HCT116 (cell line): ENCODE data around the gene SAXO2. TPM values are rescaled to one million over a fixed set of nuclear protein-coding genes. Genes with fewer than 3 reads are reported as not detected.

ENCODE experiments used
- ATAC-seq: fragments of 200-7000 bp; cut with Tn5 transposase; 2 replicates; pipeline ENCODE4 v1.9.1; 2020; ENCODE audit warnings: mild to moderate bottlenecking, moderate library complexity
- BruUV-seq: library from RNA; stranded (reverse); fragments of 400-500 nt; replicated peaks from 2 replicates; lab custom pipeline; 2021; lab: Mats Ljungman, UMichigan
- CTCF ChIA-PET: fragments of 300-600 bp; sonication (Branson Sonifier 250); formaldehyde crosslinking; loops from one replicate; lab custom pipeline; 2021; ENCODE audit warnings: antibody characterized with exemption; lab: Charles Lee
- POLR2A ChIA-PET: fragments of 300-600, 350-600 bp; sonication (Branson Sonifier 250); formaldehyde crosslinking; loops from one replicate; lab custom pipeline; 2021; ENCODE audit warnings: antibody characterized with exemption; lab: Charles Lee
- RAD21 ChIA-PET, 2 experiments: fragments of 300-600 bp; sonication (Branson Sonifier 250); formaldehyde crosslinking; loops; one replicate each; lab custom pipeline; 2023; ENCODE audit warnings: low total read pairs in 2 of 2; ENCODE audit not compliant: uncharacterized antibody in 2 of 2, unreplicated experiment in 2 of 2, low non-redundant PET in 1 of 2; lab: Charles Lee
- DNase-seq: peaks from one replicate; pipeline ENCODE4 v3.0.0-alpha.2; 2010; ENCODE audit warnings: low read depth, low spot score
- H2AFZ ChIP-seq: fragments of 200-600 bp; shearing (Covaris generic), sonication (generic); 2 replicates; pipeline ENCODE4 v1.6.1; 2017; ENCODE audit warnings: low read depth, mixed run types, mixed read lengths, antibody characterized with exemption, low read length; ENCODE audit not compliant: poor library complexity, severe bottlenecking
- H3K27ac ChIP-seq: 2 replicates; pipeline ENCODE4 v1.5.1; 2012; ENCODE audit warnings: low read depth, low read length
- H3K27me3 ChIP-seq: fragments of 200-600 bp; sonication (generic); 2 replicates; pipeline ENCODE4 v1.6.1; 2016; ENCODE audit warnings: mixed run types, low read length, mixed read lengths; ENCODE audit not compliant: insufficient read depth
- H3K36me3 ChIP-seq, 2 experiments: fragments of 200-500 bp in 1 of 2; fragments of 200-600 bp in 1 of 2; sonication (Bioruptor generic) in 1 of 2; sonication (generic) in 1 of 2; 2 replicates each; pipeline versions ENCODE4 v1.5.1 to v1.6.1; 2014 to 2016; ENCODE audit warnings: low read length in 2 of 2, inconsistent platforms in 1 of 2, mixed read lengths in 1 of 2, mixed run types in 1 of 2; ENCODE audit not compliant: insufficient read depth in 2 of 2, control insufficient read depth in 1 of 2
- H3K4me1 ChIP-seq, 2 experiments: fragments of 200-600 bp in 1 of 2; sonication (generic) in 1 of 2; 2 replicates each; pipeline versions ENCODE4 v1.5.1 to v1.6.1; 2012 to 2017; ENCODE audit warnings: low read length in 2 of 2, inconsistent platforms in 1 of 2, mild to moderate bottlenecking in 1 of 2, mixed read lengths in 1 of 2, mixed run types in 1 of 2, moderate library complexity in 1 of 2; ENCODE audit not compliant: insufficient read depth in 2 of 2, control insufficient read depth in 1 of 2
- H3K4me2 ChIP-seq: fragments of 200-600 bp; sonication (generic); 2 replicates; pipeline ENCODE4 v1.6.1; 2017; ENCODE audit warnings: mixed run types, low read length, mixed read lengths
- H3K4me3 ChIP-seq, 2 experiments: fragments of 200-600 bp in 1 of 2; sonication (generic) in 1 of 2; replicated peaks in 1 of 2; 2 replicates each; pipeline ENCODE4 v1.5.1; 2011 to 2016; ENCODE audit warnings: low read length in 2 of 2, control low read depth in 1 of 2, low read depth in 1 of 2, mild to moderate bottlenecking in 1 of 2, mixed read lengths in 1 of 2, mixed run types in 1 of 2
- H3K79me2 ChIP-seq: fragments of 200-600 bp; sonication (generic); 2 replicates; pipeline ENCODE4 v1.6.1; 2017; ENCODE audit warnings: mild to moderate bottlenecking, mixed run types, low read length, moderate library complexity, mixed read lengths; ENCODE audit not compliant: insufficient read depth
- H3K9ac ChIP-seq: fragments of 200-600 bp; sonication (generic); 2 replicates; pipeline ENCODE4 v1.6.1; 2016; ENCODE audit warnings: low read length, mixed read lengths
- H3K9me2 ChIP-seq: fragments of 200-600 bp; sonication (generic), shearing (Covaris generic); 2 replicates; pipeline ENCODE4 v1.6.1; 2017; ENCODE audit warnings: mixed run types, mild to moderate bottlenecking, moderate library complexity; ENCODE audit not compliant: insufficient read depth
- H3K9me3 ChIP-seq, 2 experiments: fragments of 200-500 bp in 1 of 2; fragments of 200-600 bp in 1 of 2; sonication (Bioruptor generic) in 1 of 2; sonication (generic) in 1 of 2; 2 replicates each; pipeline ENCODE4 v1.6.1; 2014 to 2017; ENCODE audit warnings: low read length in 2 of 2, mixed read lengths in 2 of 2, inconsistent platforms in 1 of 2, low read depth in 1 of 2, mild to moderate bottlenecking in 1 of 2, mixed run types in 1 of 2, moderate library complexity in 1 of 2; ENCODE audit not compliant: control insufficient read depth in 1 of 2, insufficient read depth in 1 of 2
- H4K20me1 ChIP-seq: fragments of 200-600 bp; sonication (generic), shearing (Covaris generic); 2 replicates; pipeline ENCODE4 v1.6.1; 2017; ENCODE audit warnings: mixed run types, mild to moderate bottlenecking, moderate library complexity; ENCODE audit not compliant: insufficient read depth
- CBX3 ChIP-seq: IDR thresholded peaks from 2 replicates; pipeline ENCODE4 v1.6.1; 2012; ENCODE audit warnings: low read depth
- EGR1 ChIP-seq: IDR thresholded peaks from 2 replicates; pipeline ENCODE4 v1.6.1; 2012; ENCODE audit warnings: low read depth
- FOSL1 ChIP-seq: IDR thresholded peaks from 2 replicates; pipeline ENCODE4 v1.6.1; 2012; ENCODE audit warnings: low read depth
- MAX ChIP-seq: IDR thresholded peaks from 2 replicates; pipeline ENCODE4 v1.6.1; 2012
- REST ChIP-seq: IDR thresholded peaks from 2 replicates; pipeline ENCODE4 v1.6.1; 2012; ENCODE audit warnings: low read depth
- YY1 ChIP-seq: IDR thresholded peaks from 2 replicates; pipeline ENCODE4 v1.6.1; 2011; ENCODE audit warnings: low read length, low read depth, moderate library complexity, mild to moderate bottlenecking; ENCODE audit not compliant: insufficient replicate concordance; ENCODE audit errors: extremely low read depth
- ZBTB33 ChIP-seq: IDR thresholded peaks from 2 replicates; pipeline ENCODE4 v1.6.1; 2011; ENCODE audit warnings: mild to moderate bottlenecking, low read length, moderate library complexity; ENCODE audit not compliant: insufficient replicate concordance; ENCODE audit errors: extremely low read depth
- ZFX ChIP-seq: fragments of 450-650 bp; IDR thresholded peaks from 2 replicates; pipeline ENCODE4 v1.6.1; 2017
- ZNF274 ChIP-seq: fragments of 200-500 bp; sonication (Bioruptor generic); IDR thresholded peaks from 2 replicates; pipeline ENCODE4 v1.6.1; 2014; ENCODE audit warnings: mild to moderate bottlenecking, low read depth, low read length, inconsistent platforms
- intact Hi-C: fragments of 100-400 bp; cut with micrococcal nuclease; formaldehyde crosslinking; loops from 2 replicates; pipeline ENCODE4 v1.10.0; 2022
- total RNA-seq: library from RNA; stranded (reverse); gene quantifications from one replicate; pipeline ENCODE4 v1.2.1, GENCODE V29; 2021; ENCODE audit not compliant: unreplicated experiment

The SAXO2 gene
- total RNA-seq, 1 experiment from 2014 or later = 5.7 TPM

- no peaks in the 10 kb centered on the region for H3K79me2 ChIP-seq
- BruUV-seq = no TSS peak
- ChIA-PET CTCF (no interaction called here), RAD21 (no interaction called here), POLR2A (no interaction called here)
- H3K4me1 ChIP-seq = no peaks in the 10 kb centered on the region
- H3K9me2 ChIP-seq = no peaks in the 10 kb centered on the region
- ATAC-seq (peak; percentile 77), DNase-seq (no peak)
- no peaks in the 10 kb centered on the region for H3K27me3 ChIP-seq
- H2AFZ ChIP-seq = no peak overlapping the region
- no peak overlapping the region for H3K27ac ChIP-seq
- TF ChIP-seq CBX3 (no peak), MAX (no peak), YY1 (no peak), ZBTB33 (no peak), FOSL1 (no peak), ZFX (no peak), REST (no peak), ZNF274 (no peak), EGR1 (no peak)
- H3K36me3 ChIP-seq = no peaks in the 10 kb centered on the region
- no peaks in the 10 kb centered on the region for H4K20me1 ChIP-seq
- H3K9me3 ChIP-seq = no peaks in the 10 kb centered on the region
- no peak overlapping the region for H3K9ac ChIP-seq
- H3K4me3 ChIP-seq = no peak overlapping the region
- H3K4me2 ChIP-seq = no peak overlapping the region
- intact Hi-C loops = no loop called here
These were observed 34.9 kb downstream of the SAXO2 start for GRCh38 chr15:82297546-82297945.
